ENCODE measurements around the gene C11orf16.

- TF ChIP-seq CTCF (IDR thresholded peaks at IDR 0.05; ENCODE audit: low read length) (no peak), EZH2 (IDR thresholded peaks at IDR 0.05; ENCODE audit: borderline replicate concordance, low read length) (no peak)
Observed at GRCh38 chr11:8967184-8967583, 34.4 kb upstream of the C11orf16 start.

Measured in OCI-LY1 (cell line).